Neutrophil (primary cell): ENCODE results near the gene AHCYL1.

ENCODE experiments used
- H3K27ac ChIP-seq: fragments of 200-600 bp; sonication (generic); 2 replicates; pipeline ENCODE4 v1.5.1; 2016; ENCODE audit warnings: mild to moderate bottlenecking, moderate library complexity
- H3K27me3 ChIP-seq: fragments of 200-600 bp; sonication (generic); 2 replicates; pipeline ENCODE4 v1.6.0; 2016; ENCODE audit warnings: mild to moderate bottlenecking
- H3K36me3 ChIP-seq: fragments of 200-600 bp; sonication (generic); 2 replicates; pipeline ENCODE4 v1.5.1; 2017
- H3K4me1 ChIP-seq, 2 experiments: fragments of 200-600 bp in 1 of 2; sonication (generic) in 1 of 2; 1 replicate in 1 of 2; 2 replicates in 1 of 2; pipeline versions ENCODE4 v1.5.1 to v1.6.1; 2013 to 2016; ENCODE audit warnings: low read depth in 1 of 2, low read length in 1 of 2, mild to moderate bottlenecking in 1 of 2, moderate library complexity in 1 of 2; ENCODE audit not compliant: control insufficient read depth in 1 of 2, insufficient read depth in 1 of 2
- H3K4me3 ChIP-seq, 2 experiments: fragments of 200-600 bp in 1 of 2; sonication (generic) in 1 of 2; 1 replicate in 1 of 2; 2 replicates in 1 of 2; pipeline ENCODE4 v1.5.1; 2013 to 2016; ENCODE audit warnings: low read depth in 1 of 2, low read length in 1 of 2, mild to moderate bottlenecking in 1 of 2, moderate library complexity in 1 of 2
- H3K9me3 ChIP-seq: fragments of 200-600 bp; sonication (generic); 2 replicates; pipeline ENCODE4 v1.5.1; 2016
- TF ChIP-seq, protein P1 (sequence below): fragments of 200-600 bp; sonication (generic); IDR thresholded peaks from 2 replicates; pipeline ENCODE4 v1.5.1; 2016; ENCODE audit warnings: antibody characterized with exemption

AHCYL1 gene

DNA sequence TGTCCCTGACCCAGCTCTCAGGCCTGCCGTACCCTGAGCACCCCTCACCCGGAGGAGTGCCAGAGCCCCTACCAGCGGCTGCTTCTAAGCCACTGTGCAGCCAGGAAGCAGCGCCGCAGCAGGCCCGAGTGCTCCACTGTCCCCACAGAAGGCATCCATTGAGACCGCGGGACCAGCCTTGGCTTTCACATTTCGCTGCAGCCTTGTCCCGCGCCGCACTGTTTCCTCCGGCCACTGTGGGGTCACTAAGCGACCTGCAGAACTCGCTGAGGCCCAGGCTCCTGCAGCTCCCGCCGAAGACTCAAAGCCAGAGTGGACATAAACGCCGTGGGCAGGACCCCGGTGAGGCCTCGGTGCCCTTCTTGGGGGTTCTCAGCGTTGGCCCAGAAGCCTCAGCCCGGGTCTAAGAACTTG is 82.9 kb downstream of the AHCYL1 start:
- TF ChIP-seq, protein P1, sequence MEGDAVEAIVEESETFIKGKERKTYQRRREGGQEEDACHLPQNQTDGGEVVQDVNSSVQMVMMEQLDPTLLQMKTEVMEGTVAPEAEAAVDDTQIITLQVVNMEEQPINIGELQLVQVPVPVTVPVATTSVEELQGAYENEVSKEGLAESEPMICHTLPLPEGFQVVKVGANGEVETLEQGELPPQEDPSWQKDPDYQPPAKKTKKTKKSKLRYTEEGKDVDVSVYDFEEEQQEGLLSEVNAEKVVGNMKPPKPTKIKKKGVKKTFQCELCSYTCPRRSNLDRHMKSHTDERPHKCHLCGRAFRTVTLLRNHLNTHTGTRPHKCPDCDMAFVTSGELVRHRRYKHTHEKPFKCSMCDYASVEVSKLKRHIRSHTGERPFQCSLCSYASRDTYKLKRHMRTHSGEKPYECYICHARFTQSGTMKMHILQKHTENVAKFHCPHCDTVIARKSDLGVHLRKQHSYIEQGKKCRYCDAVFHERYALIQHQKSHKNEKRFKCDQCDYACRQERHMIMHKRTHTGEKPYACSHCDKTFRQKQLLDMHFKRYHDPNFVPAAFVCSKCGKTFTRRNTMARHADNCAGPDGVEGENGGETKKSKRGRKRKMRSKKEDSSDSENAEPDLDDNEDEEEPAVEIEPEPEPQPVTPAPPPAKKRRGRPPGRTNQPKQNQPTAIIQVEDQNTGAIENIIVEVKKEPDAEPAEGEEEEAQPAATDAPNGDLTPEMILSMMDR = no peak
- peaks cover 18 to 28% of the 10 kb centered on the region in 2 experiments for H3K4me1 ChIP-seq
- H3K36me3 ChIP-seq = no peaks in the 10 kb centered on the region
- H3K27ac ChIP-seq = no peak overlapping the region
- H3K27me3 ChIP-seq = peaks cover 85% of the 10 kb centered on the region
- peak overlapping the region in 1 of 2 experiments; percentile 26 for H3K4me3 ChIP-seq
- no peaks in the 10 kb centered on the region for H3K9me3 ChIP-seq

DNA sequence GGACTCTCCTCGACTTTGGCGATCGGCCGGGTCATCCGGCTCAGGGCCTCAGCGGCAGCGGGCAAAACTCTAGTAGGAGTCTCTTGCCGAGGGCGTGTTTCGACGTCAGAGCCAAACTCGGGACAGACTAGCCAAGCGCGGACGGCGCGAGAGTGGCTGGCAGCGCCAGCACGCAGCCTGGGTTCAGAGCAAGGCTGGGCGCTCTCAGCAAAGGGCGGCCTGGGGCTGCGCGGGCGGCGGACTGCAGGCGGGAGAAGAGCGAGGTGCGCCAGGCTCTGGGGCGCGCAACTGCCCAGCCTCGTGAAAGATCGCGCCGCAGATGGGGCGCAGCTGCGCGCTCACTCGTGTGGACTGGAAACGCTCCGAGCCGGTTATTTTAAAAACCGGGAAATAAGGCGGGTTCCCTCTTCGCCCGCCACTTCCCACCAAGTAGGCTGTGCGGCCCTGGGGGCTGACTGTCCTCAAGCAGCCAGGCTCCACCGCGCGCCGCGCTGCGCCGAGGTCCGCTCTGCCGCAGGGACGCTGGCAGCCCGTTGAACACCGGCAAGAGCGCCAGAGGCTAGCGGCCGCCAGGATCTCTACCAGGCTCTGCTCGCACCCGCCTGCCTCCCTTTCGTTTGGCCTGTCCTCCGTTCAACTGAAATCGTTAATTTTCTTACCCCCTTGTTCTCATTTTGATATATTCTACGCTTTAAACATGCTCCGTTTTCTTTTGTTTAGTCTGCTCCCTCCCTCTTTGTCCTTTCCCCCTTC is 83.5 kb downstream of the AHCYL1 start:
- peaks cover 18 to 28% of the 10 kb centered on the region in 2 experiments for H3K4me1 ChIP-seq
- H3K27me3 ChIP-seq = peaks cover 91% of the 10 kb centered on the region
- H3K4me3 ChIP-seq = peak overlapping the region in 1 of 2 experiments; percentile 26
- TF ChIP-seq, protein P1 = no peak
- H3K27ac ChIP-seq = no peak overlapping the region
- H3K9me3 ChIP-seq = no peaks in the 10 kb centered on the region
- no peaks in the 10 kb centered on the region for H3K36me3 ChIP-seq

DNA sequence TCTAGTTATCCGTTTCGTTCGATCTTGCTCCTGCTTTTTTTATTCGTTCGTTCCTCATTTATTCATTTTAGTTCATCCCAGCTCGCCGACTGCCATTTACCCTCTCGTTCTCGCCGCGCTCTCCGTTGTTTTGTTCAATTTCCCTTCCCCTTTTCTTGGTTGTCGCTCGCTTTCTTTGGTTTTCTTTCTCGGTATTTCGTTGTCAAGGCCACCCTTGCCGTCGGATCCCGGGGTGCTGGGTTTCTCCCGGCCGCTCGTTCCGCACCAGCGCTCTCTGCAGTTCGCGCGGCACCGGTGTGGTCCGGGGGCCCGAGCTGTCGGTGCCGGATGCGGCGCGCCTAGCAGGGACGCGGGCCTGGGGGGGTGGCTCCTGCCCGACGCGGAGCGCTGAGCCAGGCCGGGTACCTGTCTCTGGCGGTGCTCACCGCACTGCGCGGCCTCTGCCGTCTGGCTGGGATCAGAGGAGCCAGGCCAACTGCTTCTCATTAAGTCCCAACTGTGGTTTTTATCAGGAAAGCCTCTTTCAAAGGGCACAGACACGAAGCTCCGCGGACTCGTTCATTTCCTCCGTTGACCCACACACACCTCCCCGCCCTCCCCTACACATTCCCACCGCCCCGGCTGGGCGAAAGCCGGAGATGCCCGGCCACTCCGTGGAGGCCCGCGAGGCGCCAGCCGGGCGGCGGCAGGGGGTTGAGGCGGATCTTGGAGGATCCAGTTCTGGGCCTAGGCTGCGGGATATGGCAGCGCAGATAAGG is 84.3 kb downstream of the AHCYL1 start:
- H3K27ac ChIP-seq = no peak overlapping the region
- TF ChIP-seq, protein P1 = no peak
- H3K36me3 ChIP-seq = no peaks in the 10 kb centered on the region
- peaks cover 18 to 28% of the 10 kb centered on the region in 2 experiments for H3K4me1 ChIP-seq
- peaks cover 98% of the 10 kb centered on the region for H3K27me3 ChIP-seq
- no peaks in the 10 kb centered on the region for H3K9me3 ChIP-seq
- peak overlapping the region in 1 of 2 experiments; percentile 26 for H3K4me3 ChIP-seq

DNA sequence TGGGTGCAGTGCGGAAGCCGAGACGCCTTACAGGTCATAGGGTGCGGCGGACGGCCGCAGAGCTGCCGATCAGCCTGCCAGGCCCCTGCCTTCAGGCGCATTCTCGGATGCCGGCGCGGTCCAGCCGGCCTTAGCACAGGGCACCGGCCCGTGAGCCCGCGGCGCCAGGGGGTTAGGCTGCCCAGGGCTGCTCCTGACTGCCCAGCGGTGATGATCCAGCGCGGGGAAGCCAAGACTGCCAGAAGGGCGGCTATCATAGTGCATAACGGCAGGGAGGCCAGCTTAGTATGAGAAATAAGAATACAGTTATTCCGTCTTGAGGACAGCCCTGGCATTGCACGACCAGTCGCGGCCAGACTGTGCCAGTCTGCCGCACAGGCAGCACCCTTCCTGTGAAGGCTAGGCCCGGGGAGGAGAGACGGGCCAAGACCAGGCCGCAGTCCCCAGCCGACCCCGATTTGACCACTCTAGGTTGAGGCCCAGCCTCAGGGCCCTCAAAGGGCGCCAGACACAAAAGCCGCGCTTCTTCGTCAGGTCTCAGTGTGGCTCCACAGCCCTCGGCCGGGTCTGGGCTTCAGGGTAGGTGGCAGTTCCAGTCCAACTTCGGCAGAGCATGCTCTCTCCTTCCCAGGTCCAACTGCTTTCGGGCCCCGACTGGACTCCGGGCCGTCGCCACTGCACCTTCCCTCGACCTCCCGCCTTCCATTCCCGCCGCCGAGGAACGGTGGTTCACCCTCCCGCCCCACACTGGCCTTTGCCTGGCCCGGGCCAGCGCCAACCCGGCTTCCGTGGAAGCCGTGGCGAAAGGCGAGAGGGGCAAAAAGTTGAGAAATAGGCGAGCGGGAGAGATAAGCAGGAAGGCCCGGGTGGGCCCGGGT is 85.1 kb downstream of the AHCYL1 start:
- no peaks in the 10 kb centered on the region for H3K9me3 ChIP-seq
- H3K27me3 ChIP-seq = peaks cover 100% of the 10 kb centered on the region
- TF ChIP-seq, protein P1 = no peak
- H3K36me3 ChIP-seq = no peaks in the 10 kb centered on the region
- H3K4me3 ChIP-seq = no peak overlapping the region
- H3K27ac ChIP-seq = no peak overlapping the region
- H3K4me1 ChIP-seq = peaks cover 18 to 28% of the 10 kb centered on the region in 2 experiments

DNA sequence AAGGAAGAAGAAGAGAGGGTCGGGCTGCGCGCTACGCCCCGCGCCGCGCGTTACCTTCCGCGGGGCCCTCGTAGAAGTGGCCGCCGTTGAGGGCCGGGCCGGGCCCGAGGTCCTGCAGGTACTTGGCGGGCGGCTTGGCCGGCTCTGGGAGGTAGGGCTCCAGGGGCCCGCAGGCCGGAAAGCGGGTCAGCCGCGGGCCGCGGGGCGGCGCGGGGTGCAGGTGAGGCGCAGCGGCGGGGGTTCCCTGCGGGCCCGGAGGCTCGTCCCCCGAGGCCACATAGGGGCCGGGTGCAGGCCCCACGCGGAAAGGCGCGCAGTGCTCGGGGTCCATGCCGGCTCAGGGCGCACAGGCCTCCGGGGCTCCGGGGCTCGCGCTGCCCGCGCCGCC is 85.7 kb downstream of the AHCYL1 start:
- H3K4me3 ChIP-seq = no peak overlapping the region
- H3K9me3 ChIP-seq = no peaks in the 10 kb centered on the region
- H3K27ac ChIP-seq = no peak overlapping the region
- H3K4me1 ChIP-seq = peaks cover 18 to 28% of the 10 kb centered on the region in 2 experiments
- TF ChIP-seq, protein P1 = no peak
- H3K36me3 ChIP-seq = no peaks in the 10 kb centered on the region
- H3K27me3 ChIP-seq = peaks cover 100% of the 10 kb centered on the region
